Ishikawa (cell line): ENCODE data around the gene FBXO31.

Source experiments
- CEBPB ChIP-seq: IDR thresholded peaks from 2 replicates; pipeline ENCODE4 v1.6.1; 2012
- CREB1 ChIP-seq: IDR thresholded peaks from 2 replicates; pipeline ENCODE4 v1.6.1; 2012; ENCODE audit warnings: low read depth
- EGR1 ChIP-seq: IDR thresholded peaks from 2 replicates; pipeline ENCODE4 v1.6.1; 2012
- EP300 ChIP-seq: IDR thresholded peaks from 2 replicates; pipeline ENCODE4 v1.6.1; 2012; ENCODE audit warnings: borderline replicate concordance
- FOXM1 ChIP-seq: IDR thresholded peaks from 2 replicates; pipeline ENCODE4 v1.6.1; 2012; ENCODE audit warnings: low read depth, borderline replicate concordance
- NFIC ChIP-seq: IDR thresholded peaks from 2 replicates; pipeline ENCODE4 v1.6.1; 2012
- RAD21 ChIP-seq: IDR thresholded peaks from 2 replicates; pipeline ENCODE4 v1.6.1; 2012; ENCODE audit warnings: low read depth
- TAF1 ChIP-seq: IDR thresholded peaks from 2 replicates; pipeline ENCODE4 v1.6.1; 2012; ENCODE audit warnings: low read depth, mild to moderate bottlenecking
- TCF12 ChIP-seq: IDR thresholded peaks from 2 replicates; pipeline ENCODE4 v1.6.1; 2012; ENCODE audit warnings: low read depth
- TEAD4 ChIP-seq: IDR thresholded peaks from 2 replicates; pipeline ENCODE4 v1.6.1; 2012
- YY1 ChIP-seq: IDR thresholded peaks from 2 replicates; pipeline ENCODE4 v1.6.1; 2012; ENCODE audit warnings: low read depth
- ZBTB7A ChIP-seq: IDR thresholded peaks from 2 replicates; pipeline ENCODE4 v1.6.1; 2012; ENCODE audit warnings: low read depth
- TF ChIP-seq, protein P1 (sequence below): IDR thresholded peaks from 2 replicates; pipeline ENCODE4 v1.6.1; 2012; ENCODE audit warnings: low read depth, mild to moderate bottlenecking
- TF ChIP-seq, protein P2 (sequence below): IDR thresholded peaks from 2 replicates; pipeline ENCODE4 v1.6.1; 2012
- TF ChIP-seq, protein P3 (sequence below): IDR thresholded peaks from 2 replicates; pipeline ENCODE4 v1.6.1; 2012

Gene FBXO31

DNA sequence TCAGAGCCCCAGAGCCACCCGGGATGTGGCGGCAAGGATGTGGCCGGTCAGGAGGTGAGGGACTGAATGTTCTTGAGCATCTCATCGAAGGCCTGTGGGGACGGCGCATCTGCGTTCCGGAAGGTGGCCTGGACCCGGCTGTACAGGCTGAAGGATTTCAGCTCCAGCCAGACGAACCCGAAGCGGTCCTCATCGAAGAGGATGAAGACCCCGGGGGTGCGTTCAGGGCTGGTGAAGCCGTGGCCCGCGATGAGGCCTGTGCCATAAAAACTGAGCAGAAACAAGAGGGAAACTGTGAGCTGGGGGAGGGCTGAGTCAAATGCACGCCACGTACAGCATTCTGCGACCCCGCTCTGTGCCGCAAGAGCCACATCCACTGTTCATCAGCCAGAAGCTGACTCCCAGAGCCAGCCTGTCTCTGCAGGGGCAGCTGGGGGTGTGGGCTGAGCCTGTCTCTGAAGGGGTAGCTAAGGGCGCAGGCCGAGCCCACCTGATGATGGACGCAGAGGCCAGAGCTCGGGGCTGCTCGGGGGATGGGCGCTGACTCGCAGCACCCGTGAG is 52.3 kb downstream of the FBXO31 start:
- no peak for TF ChIP-seq ZBTB7A
- TF ChIP-seq, protein P1, sequence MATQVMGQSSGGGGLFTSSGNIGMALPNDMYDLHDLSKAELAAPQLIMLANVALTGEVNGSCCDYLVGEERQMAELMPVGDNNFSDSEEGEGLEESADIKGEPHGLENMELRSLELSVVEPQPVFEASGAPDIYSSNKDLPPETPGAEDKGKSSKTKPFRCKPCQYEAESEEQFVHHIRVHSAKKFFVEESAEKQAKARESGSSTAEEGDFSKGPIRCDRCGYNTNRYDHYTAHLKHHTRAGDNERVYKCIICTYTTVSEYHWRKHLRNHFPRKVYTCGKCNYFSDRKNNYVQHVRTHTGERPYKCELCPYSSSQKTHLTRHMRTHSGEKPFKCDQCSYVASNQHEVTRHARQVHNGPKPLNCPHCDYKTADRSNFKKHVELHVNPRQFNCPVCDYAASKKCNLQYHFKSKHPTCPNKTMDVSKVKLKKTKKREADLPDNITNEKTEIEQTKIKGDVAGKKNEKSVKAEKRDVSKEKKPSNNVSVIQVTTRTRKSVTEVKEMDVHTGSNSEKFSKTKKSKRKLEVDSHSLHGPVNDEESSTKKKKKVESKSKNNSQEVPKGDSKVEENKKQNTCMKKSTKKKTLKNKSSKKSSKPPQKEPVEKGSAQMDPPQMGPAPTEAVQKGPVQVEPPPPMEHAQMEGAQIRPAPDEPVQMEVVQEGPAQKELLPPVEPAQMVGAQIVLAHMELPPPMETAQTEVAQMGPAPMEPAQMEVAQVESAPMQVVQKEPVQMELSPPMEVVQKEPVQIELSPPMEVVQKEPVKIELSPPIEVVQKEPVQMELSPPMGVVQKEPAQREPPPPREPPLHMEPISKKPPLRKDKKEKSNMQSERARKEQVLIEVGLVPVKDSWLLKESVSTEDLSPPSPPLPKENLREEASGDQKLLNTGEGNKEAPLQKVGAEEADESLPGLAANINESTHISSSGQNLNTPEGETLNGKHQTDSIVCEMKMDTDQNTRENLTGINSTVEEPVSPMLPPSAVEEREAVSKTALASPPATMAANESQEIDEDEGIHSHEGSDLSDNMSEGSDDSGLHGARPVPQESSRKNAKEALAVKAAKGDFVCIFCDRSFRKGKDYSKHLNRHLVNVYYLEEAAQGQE: no peak
- no peak for TF ChIP-seq FOXM1
- TF ChIP-seq EGR1: no peak
- TF ChIP-seq, protein P2, sequence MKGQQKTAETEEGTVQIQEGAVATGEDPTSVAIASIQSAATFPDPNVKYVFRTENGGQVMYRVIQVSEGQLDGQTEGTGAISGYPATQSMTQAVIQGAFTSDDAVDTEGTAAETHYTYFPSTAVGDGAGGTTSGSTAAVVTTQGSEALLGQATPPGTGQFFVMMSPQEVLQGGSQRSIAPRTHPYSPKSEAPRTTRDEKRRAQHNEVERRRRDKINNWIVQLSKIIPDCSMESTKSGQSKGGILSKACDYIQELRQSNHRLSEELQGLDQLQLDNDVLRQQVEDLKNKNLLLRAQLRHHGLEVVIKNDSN: no peak
- TF ChIP-seq YY1: no peak
- TF ChIP-seq TAF1: no peak
- TF ChIP-seq NFIC: no peak
- no peak for TF ChIP-seq RAD21
- no peak for TF ChIP-seq TEAD4
- TF ChIP-seq EP300: no peak

DNA sequence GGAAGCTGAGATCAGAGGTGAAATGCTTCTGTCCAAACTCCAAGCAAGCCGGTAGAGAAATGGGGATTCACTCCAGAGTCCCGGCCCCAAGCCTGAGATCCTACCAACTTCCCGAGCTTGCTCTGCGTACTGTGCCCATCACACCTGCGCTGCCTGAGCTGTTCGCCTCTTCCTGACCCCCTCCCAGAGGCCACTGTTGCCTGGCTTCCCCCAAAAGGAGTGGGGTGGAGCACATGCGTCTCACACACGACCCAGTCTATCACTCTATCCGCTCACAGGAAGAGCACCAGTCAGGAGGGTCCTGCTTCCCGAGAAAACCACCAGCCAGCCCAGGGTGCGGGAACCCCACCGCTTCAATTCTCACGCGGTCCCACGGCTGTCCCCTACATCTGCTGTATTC is 52.9 kb downstream of the FBXO31 start:
- no peak for TF ChIP-seq TEAD4
- TF ChIP-seq FOXM1: no peak
- no peak for TF ChIP-seq ZBTB7A
- no peak for TF ChIP-seq TCF12
- no peak for TF ChIP-seq YY1
- TF ChIP-seq RAD21: no peak
- TF ChIP-seq, protein P3, sequence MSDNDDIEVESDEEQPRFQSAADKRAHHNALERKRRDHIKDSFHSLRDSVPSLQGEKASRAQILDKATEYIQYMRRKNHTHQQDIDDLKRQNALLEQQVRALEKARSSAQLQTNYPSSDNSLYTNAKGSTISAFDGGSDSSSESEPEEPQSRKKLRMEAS: no peak
- TF ChIP-seq, protein P1: no peak
- no peak for TF ChIP-seq NFIC
- no peak for TF ChIP-seq EGR1
- TF ChIP-seq EP300: no peak
- no peak for TF ChIP-seq CEBPB
- no peak for TF ChIP-seq CREB1
- TF ChIP-seq TAF1: no peak
- TF ChIP-seq, protein P2: no peak

DNA sequence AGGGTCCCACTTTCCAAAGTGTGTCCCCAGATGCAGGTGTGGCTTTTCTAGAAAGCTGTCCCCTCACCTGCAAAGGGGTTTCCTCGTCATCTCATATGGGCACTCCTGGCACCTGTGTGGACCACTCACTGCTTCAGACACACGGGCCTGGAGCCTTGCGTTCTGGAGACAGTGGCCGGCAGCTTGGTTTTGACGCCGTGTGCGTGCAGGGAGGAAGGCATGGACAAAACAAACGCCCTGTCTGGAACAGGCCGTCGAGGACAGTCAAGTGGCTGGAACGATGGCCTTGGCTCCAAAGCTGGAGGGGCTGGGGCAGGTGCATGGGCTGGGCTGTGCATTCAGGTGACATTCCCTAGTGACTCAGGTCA is 53.3 kb downstream of the FBXO31 start:
- TF ChIP-seq, protein P1: no peak
- TF ChIP-seq TEAD4: no peak
- TF ChIP-seq EP300: no peak

DNA sequence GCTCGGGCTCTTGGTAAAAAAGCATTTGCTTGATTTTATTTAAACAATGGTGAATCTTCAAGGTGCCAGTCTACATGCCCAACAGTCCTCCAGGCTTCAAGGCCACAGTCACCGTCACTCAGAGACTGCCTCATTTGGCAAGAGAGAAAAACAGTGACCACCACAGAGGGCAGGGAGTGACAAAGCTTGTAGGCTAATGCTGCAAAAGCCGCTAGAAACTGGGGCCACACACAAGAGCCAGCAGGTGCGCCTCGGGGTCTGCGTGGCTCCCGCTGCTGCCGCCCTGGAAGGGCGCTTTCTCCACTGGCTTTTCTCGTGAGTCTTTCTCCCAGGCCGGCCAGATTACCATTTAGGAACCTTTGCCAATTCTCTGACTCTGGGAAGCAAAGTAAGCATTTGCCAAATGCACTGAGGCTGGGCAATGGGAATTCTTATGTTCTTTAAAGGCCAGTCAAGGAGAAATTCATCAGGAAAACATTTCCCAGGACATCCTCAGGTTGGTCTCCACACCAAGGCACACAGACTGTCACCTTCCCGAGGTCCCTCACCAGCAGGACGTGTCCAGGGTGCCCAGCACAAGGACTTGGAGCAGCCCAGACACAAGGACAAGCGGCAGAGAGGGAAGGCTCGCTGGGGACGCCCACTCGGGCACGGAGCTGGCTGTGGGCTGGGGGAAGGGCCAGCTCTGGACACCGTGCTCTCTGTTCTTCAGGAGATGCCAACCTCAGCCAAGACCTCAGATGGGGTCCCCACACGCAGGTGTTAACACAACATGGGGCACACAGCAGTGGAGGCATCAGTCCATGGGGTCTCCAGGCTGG is 53.9 kb downstream of the FBXO31 start:
- TF ChIP-seq TAF1 (no peak), TCF12 (no peak), CEBPB (no peak), TEAD4 (no peak), CREB1 (no peak), YY1 (no peak), ZBTB7A (no peak), NFIC (no peak), EGR1 (no peak), EP300 (no peak), RAD21 (no peak), FOXM1 (no peak)
- TF ChIP-seq, protein P3: no peak
- TF ChIP-seq, protein P1: no peak
- TF ChIP-seq, protein P2: no peak
